HG02943 (cell line): ENCODE results near the gene CELF4.

Source experiments
- ATAC-seq: cut with Tn5 transposase; IDR thresholded peaks from one replicate; pipeline ENCODE4 v1.9.1; 2021; ENCODE audit warnings: mild to moderate bottlenecking, low read depth, moderate library complexity; ENCODE audit not compliant: unreplicated experiment

CELF4 gene

DNA sequence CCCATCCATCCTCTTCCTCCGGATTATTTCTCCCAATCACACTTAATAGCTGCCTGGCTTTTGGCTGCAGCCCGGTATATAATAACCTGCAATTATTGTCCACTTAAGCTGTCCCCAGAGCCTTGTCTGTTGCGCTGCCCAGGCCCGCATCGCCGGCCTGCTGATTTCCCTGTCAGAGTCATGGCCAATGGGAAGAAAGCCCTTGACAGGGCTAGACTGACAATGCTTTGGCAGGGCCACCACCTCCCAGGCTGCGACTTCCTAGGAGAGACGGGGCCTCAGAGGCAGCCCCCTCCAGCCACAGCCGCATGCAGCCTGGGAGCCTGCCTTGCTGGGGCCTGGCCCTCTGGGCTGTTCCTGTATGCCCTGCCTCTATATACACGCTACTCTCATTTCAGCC, 10.0 kb upstream of the CELF4 start:
- ATAC-seq, result no peak

DNA sequence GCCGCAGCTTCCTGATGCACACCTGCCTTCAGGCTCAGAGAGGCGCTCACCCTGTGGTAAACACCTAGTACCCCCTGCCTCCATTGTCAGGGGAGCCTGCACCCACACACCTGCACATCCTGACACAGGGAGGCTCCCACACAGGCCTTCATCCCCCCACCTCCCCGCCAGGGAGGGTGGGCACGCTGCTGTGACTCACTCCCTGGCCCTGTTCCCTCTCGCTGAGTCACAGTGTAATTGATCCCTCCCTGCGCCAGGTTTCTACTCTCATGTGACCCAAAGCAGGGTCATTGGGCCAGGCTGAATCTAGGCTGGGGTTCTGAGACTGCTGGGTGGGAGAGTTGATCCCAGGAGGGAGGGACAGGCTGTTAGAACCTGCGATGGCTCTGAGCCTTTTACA, 8.5 kb upstream of the CELF4 start:
- no peak for ATAC-seq

DNA sequence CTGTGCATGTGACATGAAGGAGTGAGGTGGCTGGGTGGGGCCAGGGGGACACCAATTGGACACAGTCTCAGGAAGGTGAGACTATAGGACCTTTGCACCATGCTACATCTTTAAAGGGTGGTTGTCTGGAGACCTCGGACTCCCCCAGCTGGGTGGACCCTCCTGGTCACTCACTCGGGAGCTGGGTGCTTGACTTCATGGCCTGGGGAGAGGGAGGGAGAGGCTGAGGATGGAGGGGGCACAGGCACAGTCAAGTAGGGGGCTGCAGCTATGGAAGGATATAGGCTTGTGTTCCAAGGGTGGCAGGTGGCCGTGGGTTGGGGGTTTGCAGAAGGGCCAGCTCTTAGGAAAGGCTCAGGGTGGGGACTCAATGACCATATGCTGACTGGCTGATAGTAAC, 7.1 kb upstream of the CELF4 start:
- no peak for ATAC-seq

DNA sequence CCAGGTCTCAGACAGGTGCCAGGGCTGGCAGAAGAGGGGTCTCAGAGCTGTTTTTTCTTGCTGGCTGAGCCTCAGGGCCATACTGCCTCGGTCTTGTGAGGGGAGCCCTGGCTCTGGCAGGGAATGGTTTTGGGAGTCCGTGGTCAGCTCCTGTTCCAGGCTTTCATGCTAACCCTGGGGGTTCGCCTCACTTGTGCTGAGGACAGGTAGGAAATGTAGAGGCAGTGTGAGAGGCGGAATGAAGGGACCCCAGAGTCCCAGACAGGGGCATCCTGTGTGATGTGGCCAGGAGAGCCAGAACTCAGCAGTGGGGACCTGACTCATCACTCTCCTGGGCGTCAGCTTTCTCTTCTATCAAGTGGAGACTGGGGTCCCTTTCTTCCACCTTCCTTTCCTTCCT, 5.7 kb upstream of the CELF4 start:
- ATAC-seq, result no peak

DNA sequence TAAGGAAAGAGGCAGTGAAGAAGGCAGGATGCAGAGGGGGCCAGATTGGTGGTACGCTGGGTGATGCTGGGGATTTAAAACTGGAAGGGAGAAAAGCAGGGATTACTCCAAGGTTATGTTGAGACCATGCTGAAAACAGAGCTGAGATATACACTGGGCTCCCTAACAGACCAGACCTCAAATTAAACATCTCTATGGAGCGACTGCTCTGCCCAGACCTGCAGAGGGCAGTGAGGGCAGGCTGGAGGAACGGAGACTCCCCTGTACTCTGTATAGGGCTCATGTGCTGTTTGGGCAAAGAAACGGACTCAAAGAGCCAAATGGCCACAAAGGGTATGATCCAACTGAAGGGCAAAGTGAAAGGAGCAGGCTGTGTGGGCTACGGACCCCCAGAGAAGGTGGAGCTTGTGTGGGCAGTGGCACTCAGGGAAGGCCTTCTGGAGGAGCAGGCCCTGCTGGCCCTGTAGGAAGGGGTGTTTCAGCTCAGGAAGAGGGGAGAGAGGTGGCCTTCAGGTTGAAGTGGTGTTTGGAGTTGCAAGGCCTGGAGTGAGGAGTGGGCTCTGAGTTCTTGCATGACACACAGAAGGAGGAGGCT, 4.8 kb upstream of the CELF4 start:
- no peak for ATAC-seq

DNA sequence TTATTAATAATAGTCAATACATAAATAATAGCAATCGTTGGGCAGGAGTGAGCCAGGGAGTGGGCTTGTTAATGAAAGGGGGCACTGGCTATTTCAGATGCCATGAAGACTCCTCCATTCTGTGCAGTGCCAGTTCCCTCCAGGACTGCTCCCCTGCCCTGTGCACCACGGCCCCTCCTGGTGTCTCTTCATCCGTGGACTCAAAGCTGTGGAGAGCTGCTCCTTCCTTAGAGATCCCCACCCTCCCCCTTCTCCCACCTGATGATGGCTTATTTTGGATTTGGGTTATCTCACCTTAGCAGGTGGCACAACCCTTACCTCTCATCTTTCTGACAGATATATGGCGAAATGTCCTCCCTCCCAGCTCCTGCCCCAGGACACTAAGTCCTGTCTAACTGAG, 3.1 kb upstream of the CELF4 start:
- no peak for ATAC-seq

DNA sequence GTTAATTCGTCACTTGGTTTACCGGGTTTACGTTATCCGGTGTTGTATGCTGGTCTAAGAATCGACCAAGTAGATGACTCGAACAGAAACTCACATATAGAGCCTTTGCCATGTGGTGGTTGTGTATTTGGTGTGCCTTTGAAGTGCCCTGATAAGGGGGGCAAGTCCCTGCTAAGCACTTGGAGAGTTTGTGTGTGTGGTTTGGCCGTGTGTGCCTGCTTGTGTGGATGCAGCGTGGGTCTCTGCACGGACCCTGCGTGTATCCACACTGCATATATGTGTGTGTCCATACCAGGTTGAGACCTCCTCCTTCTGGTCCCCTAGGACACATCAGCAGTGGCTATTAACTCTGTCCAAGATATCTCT, 2.4 kb upstream of the CELF4 start:
- no peak for ATAC-seq

DNA sequence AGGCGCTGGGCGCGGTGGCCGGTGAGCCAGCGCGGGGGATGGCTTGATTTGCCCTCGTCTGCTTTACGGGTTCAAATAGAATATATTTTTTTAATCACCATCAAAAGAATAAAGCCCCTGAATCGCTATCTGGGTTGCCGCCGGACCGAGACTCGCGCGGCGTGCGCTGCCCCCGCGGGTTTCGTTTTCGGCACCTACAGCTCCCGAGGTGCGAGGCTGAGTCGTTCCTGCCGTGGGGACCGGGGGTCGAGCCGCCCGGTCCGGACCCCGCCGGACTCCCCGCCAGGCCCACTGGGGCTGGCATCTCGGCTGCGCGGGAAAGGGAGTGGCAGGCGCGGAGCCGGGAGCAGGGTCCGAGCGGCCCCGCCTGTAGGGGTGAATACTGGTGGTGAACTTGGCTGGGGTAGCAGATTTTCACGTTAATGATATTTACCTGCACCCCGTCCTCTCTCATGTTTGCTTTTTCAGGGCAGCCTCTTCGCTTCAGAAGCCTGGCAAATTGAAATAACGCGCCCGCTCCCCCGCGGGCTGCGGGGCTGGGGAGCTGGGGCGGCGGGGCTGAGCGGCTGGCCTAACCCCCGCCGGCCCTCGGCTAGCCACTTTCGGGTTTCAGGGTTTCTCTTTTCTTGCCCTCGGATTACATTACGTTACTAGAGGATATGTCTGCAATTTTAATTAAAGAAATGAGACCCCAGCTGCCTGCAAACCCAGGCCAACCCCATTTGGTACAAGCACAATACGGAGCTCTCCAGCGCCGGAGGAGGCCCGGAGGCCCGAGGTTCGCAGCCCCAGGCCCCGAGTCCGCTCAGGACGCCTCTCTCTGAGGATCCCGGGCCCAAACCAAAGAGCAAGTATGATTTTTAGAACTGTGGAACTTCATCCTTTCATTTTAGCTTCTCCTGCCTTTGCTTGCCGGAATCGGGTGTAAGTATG, 1.7 kb upstream of the CELF4 start:
- ATAC-seq, result no peak

DNA sequence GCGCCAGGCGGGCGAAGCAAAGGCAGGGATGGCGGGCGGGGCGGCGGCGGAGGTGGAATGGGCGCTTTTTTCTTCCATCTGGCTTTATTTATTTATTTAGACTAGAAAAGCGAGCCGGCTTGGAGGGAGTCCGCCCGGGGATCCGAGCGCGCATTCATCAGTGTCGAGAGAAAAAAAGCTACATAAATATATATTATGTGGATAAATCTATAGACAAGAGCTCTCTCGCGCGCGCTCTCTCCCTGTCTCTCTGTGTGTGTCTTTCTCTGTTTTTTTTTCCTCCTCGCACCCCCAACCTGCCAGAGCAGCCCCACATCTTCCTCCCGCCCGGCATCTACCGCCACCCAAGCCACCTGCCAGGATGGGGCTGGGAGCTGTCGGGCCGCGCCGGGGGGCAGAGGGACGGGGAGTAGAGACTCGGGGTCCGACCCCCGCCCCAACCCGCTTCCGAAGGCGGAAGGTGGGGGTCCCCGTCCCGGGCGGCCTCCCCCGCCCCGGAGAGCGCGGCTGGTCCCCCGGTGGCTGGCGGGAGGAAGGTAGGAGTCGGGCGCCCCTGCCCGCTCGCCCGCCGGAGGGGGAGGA, 972 bp upstream of the CELF4 start:
- no peak for ATAC-seq

DNA sequence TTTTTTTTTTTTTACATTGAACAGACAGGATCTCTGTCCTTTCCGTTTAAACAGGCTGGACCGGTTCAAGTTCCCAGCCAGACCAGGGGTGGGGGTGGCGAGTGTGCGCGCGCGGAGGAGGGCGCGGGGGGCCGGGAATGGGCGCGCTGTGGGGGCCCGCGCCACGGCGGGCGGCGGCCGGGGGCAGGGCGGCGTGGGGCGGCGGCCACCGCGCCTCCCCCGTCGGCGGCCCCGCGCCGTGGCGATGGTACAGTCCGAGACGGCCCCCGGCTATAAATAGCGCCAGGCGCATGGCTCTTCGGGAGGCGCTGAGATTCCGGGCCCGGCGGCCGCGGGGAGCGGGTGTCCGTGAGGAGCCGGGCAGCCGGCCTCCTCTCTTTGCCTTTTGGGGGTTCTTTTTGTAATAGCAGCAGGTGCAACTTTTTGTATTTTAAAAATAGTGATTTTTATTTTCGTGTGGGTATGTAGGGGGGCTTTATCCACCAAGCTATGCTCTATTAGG, 430 bp upstream of the CELF4 start:
- ATAC-seq, result no peak

DNA sequence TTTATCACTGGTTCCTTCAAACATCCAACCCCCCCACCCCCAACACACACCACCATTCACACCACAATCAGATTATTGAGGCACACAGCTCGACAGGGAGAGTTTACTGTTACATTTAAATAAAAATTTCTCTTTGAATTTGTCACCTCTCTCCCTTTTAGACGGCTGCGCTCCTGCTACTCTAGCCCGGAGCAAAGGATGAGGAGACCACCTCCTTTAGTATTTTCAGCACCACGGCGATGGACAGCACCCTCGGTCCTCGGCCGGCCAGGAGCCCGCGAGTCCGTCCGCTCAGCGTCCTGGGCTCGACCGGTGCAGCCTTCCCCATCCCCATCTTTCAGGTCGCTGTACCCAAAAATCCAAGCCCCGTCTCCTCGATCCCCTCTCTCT, 892 bp downstream of the CELF4 start:
- ATAC-seq, result no peak

DNA sequence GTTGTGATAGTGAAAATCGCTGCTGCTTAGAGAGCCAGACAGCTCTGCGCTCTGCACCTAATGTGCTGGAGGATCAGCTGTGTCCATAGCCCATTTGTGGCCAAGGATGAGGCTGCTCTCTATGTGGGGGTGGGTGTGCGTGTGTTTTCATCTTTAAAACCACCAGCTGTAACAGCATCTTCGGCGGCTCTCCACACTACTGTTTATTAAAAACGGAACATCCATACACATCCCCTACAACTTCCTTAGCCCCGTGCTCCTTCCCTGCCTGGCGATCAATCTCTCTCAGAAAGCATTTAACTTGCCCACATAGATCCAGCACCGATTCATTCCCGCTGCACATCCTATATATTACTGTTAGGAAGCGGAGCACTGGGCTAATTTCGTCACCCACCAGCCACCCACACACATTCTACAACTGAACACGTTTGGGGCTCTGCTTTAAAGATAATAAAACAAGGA, 1.6 kb downstream of the CELF4 start:
- ATAC-seq, result no peak

DNA sequence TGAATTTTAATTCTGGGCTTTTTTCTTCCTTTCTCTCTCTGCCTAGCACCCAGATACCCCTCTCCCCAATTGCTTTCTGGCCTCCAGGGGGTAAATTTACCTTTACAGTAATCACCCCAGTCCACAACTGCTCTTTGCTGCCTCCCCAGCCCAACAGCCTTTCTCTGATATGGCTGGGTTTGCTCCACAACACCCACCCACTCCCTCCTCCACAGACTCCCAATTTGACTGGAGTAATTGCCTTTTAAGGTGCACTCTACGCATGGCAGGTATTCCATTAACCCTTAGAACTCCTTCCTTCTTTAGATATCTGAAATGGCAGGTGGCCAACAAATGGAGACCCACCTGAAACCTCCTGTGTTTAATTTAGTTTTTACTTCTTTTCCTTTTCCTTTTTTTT, 3.6 kb downstream of the CELF4 start:
- ATAC-seq, result no peak

DNA sequence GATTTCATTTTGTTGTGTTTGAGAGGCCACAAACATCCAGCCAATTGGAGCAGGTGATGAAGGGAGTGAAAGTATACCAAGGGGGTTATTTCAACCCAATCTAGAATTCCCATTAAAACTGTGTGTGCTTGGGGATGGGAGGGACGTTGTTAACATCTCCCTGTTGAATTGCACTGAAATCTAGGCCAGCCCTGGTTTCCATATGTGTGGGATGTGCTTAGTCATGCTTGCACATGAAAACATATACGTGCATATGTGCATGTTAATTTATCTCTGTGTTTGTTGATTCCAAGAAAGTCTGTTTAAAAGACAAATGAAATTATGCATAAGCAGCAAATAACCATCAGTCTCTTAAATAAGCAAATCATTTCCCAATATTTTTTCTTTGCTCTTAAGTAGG, 5.6 kb downstream of the CELF4 start:
- no peak for ATAC-seq

DNA sequence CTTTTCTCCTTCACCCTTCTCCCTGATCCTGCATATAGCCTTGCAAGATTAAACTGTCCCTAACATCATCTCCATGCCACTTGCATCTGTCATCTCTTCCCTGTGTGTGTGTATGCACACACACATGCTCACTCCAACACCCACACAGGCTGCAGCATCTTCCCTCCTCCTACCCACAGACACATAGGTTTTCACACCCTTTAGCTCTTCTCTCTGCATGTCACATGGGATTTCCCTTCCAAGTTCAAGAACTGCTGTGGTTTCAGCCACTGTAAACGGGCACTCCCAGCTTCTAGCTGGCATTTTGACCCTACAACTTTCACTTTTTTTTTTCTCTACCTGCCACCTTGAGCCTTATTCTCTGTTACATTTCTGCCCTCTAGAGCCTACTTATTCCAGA, 6.4 kb downstream of the CELF4 start:
- no peak for ATAC-seq

DNA sequence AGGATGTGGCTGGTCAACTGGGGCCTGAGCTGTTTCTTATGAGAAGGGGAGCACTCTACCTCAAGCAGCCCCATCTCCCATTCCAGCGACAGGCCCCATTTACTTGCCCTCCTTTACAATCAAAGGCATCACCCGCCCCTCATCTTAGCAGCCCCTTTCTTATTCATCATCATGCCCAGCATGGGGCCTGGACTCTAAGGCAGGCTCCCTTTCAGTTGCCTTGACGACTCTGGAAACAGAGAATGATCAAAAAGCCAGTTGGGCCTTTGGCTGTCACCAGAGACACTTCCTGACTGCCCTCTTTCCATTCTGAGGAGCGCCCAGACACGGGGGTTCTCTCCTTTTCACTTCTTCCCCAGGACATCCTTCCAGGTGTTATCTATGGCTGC, 11.2 kb downstream of the CELF4 start:
- no peak for ATAC-seq

DNA sequence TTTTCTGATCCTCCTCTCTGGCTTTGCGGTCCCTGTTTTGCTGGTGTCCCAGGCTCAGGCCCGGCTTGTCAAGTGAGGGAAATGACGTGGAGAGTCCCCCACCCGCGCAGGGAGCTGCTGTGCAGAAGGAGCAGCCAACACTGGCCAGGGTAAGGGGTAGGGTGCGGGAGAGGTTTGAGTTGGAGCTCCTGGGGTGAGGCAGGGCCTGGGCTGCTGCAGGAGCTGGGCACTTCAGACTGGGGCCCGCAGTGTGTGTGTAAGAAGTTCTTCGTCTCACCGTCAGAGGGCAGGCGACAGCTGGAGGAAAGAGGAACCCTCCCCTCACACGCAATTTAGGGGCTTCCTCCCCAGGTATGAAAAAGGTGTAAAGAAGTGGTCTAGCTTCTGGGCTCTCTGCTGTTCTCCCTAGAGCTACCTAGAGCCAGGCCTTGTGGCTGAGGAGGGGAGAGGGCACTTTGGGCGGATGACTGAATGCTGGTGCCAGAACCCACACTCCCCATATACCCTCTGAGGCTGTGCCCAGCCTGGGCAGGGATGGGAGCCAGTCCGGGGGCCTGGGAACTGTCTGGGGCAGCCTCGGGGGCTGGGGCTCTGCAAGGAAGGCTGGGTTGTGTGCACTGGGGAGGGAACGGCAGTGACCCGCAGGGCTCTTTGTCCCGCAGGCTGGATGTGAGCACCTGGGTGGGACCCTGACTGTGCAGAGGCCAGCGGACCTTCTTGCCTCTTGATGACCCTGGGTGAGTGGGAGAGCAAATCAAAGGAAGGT, 11.8 kb downstream of the CELF4 start:
- ATAC-seq, result no peak

DNA sequence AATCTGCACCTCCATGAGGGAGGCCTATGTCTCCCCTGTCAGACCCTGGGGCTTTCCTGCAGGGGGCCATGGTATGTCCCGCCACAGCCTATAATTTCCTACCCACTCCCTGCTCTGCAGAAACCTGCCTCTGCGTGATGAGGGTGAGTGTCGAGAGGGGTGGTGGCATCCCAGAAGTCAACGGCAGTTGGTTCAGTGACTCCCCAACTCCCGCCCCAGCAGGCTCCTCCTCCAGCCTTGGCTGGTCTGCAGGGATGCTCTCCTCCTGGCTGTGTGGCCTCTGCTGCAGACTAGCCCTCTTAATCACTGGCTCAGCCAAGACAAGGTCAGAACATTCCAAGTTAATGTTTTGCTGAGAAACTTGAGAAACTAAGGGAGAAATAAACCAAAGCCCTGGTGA, 13.3 kb downstream of the CELF4 start:
- ATAC-seq, result no peak

DNA sequence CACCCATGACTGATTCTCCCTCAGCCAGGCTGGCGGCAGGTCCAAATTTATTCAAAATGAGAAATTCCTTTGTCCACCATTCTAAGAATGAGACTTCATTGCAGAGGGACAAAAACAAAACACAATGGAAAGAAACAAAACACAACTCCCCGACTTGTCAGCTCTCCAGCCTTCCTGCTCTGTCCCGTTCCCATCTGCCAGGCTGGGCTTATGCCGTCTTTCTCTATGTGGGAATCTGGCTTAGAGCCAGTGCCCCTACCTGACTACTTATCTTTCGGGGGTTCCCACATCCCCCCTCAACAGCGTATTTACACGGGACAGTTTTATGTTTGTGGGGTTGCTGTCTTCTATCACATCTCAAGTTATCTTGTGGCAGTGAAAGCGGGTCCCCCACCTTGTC, 13.8 kb downstream of the CELF4 start:
- no peak for ATAC-seq

DNA sequence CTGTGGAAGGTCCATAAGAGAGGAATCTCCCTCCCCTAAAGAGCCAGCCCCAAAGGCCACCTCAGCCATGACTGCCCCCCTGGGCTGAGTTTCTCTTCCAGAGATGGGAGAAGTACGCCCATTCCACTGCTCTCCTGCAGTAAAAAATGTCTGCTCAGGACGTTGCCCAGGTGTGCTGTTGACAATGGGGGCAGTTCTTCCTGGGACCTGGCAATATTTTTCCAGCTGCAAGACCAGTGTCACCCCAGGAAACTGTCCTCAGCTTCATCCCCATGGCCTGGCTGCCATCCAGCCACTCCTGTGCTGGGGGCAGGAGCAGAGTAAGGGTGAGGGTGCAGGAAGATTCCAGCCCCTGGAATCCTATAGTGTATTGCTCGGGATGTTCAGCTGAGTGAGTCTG, 14.3 kb downstream of the CELF4 start:
- no peak for ATAC-seq
